Measurements from ENCODE around the gene SMARCAD1.
"Not testable (repeated sequence)": the region's sequence is repeated elsewhere in the genome, so short reads cannot be mapped to it uniquely, and the experiment has no call there.

The SMARCAD1 gene

DNA sequence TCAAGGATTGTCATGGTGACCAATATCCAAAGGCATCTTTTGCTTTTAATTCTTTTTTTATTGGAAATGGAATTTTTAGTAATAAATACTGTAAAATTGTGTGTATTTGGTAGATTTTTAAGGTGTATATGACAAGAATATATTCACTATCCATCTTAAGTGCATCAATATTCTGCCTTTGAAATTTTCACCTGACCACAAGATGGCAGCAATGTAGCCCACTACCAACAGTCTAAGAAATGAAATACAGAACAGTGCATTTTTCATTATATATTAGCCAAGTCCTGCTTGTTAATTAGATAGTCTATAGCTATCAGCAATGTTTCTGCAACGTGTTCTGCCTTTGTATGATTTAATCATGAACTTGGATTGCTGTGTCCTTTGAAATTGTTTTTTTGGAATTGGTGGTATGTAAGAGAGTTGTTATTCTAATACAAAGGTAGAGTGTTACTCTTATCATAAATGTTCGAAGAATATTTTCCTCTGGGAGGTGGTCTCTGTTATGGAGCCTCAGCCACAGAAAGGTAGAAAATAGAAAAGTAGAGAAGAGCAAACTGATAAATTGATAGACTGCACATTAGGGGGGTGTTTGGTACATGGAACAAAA lies 96.8 kb downstream of the SMARCAD1 start:
- peak; percentile 44 to 46 for DNase-seq

DNA sequence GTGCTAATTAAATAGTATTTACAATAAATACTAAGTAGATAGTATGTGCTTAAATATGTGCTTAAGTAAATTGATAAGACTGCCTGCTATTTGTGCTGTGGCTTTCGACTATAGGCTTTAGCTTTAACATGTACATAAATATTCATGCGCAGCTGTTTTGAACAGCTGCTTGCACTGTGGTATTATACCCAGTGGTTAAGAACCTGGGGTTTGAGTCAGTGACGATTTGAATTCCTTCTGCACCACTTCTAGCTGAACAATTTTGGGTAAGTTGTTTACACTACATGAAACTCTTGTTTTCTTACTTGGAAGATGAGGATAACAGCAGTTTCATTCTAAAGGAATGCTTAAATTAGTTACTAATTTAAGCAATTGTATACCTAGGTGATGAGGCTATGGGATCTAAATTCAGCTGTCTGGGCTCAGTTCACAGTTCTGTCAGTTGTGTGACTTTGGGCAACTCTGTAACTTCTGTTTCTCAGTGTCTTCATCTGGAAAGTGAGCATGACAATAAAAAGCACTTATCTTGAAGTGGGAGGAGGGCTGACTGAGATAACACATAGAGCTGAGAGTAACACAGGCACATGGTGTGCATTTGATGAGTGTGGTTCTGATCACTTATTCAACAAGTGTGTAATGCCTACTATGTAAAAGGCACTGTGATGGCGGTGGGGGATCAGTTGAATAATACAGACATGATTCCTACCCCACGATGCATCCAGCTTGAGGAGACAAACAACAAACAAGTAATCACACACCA lies 98.0 kb downstream of the SMARCAD1 start:
- DNase-seq = no peak

DNA sequence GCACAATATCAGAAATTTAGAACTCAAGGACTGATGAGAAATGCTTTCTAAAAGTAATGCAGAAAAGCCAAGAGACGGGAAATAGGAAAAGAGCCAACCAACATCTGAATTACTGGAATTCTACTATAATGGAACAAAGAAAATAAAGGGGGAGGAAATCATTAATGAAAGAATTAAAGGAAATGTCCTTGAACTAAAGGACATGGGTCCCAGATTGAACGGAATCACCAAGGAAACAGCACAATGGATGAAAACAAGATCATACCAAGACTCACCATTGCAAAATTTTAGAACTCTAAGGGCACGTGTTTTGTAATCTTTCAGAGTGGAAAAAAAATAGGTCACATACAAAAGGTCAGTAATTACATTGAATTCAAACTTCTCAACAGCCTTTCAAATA lies 99.0 kb downstream of the SMARCAD1 start:
- no peak for DNase-seq

DNA sequence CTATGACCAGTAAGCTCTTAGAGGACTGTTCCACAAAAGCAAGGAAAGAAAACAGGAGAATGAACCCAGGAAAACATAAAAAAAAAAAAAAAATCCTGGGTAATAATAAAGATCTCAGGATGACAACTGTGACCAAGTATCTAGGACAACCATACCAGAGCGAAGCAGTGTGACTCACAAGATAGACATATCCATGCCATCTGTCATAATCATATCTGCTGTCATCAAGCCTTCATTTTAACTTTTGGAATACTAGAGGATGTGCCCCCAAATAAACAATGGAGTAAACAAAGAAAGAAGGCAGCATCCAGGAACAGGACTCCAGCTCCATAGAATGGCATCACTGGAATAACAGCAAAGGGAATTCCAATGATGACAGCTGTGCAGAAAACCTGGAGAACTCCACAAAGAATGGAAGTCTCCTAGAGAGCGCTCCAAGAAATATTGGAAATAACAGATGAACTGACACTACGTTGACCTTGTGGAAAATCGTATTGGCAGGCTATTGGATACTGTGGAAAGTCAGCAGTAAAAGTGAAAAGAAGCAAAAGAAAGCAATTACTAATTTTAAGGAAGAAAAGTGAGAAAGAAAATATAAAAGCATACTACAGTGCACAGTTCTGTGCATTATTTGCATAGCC lies 99.7 kb downstream of the SMARCAD1 start:
- no peak for DNase-seq

DNA sequence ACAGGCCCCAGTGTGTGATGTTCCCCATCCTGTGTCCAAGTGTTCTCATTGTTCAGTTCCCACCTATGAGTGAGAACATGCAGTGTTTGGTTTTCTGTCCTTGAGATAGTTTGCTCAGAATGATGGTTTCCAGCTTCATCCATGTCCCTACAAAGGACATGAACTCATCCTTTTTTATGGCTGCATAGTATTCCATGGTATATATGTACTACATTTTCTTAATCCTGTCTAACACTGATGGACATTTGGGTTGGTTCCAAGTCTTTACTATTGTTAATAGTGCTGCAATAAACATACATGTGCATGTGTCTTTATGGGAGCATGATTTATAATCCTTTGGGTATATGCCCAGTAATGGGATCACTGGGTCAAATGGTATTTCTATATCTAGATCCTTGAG lies 112.3 kb downstream of the SMARCAD1 start:
- DNase-seq = not testable (repeated sequence)

DNA sequence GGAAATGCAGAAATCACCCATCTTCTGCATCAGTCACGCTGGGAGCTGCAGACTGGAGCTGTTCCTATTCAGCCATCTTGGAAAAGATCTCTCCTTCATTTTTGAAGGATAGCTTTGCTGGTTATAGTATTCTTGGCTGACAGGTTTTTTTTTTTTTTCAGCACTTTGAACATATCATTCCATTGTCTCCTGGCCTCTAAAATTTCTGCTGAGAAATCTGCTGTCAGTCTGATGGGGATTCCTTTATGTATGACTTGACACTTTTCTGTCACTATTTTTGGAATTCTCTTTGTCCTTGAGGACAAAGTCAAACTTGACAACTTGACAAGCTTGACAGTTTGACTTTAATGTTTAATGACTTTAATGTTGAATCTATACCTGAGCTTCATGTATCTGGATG lies 118.2 kb downstream of the SMARCAD1 start:
- no peak for DNase-seq

DNA sequence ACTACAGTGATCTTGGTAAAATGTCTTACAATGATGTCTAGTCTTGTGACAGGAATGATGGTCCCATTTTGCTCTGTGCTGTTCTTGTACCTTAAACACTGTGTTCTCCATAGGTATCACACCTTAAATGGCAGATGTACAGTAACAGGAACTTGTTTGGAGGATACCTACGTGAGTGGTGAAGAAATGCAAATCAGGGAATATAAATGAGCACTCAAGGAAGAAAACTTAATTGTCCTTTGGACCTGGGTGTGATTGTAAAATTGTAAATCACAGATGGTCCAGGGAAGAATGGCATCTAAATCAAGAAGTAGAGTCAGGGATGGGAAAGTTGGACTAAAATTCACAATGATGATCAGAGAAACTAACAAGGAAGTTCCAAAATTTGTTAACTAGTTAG lies 122.3 kb downstream of the SMARCAD1 start:
- DNase-seq = no peak

DNA sequence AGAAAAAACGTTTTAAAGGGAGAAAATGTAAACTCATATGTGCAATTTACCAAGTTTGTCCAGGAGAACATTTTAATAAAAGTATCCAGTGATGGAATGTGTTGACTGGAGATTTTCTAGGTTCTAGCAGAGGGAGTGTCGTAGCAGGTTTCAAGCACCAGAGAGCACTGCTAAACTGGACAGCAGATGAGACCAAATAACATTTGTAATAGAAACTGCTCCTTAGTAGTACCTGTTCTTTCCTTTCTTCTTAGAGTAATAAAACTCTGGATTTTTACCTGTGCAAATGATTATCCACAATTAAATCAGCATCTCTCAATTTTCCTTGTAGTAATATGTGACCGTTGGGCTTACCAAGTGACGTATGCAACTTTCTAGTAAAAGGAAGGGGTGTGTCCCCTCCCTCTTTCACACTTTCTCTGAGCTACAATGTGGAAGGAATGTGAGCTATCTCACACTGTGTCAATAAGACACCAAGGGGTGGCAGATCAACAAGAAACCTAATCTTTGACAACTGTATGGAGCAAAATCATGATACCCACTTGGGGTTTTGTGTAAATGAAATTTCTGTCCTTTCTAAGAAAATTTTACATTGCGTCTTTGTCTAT lies 125.4 kb downstream of the SMARCAD1 start:
- no peak for DNase-seq

DNA sequence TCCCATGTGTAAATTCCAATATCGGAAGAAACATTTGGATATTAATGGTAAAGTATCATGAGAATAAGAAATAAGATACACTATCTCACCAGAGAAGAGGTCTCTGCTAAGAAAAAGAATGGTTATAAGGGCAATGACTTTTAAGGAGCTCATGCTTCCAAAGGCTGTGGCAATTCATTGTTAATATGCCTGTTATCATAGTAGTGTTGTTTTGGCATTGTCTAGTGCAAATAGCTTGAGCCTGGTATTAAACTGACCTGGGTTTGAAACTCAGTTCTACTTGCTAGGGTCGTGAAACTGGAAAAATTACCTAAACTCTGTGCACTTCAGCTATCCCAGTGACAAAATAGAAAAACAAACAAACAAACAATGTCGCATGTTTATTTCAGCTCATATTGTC lies 126.2 kb downstream of the SMARCAD1 start:
- no peak for DNase-seq

DNA sequence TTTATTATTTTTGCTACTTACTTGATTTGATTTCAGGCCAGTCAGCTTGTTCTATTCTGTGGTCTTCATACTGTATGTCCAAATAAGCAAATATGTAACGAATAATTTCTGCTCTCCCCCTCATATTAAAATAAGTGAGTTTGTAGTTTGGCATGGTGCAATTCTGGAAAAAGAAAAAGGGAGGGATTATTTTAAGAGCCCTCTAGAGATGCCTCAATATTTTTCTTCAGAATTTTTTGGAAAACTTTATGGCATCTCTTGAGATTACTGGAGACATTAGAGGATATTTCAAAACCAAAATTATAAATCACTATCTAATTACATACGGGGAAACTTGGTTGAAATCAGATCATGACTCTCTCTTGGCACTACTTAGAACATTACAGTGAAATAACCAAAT lies 126.8 kb downstream of the SMARCAD1 start:
- DNase-seq = no peak

DNA sequence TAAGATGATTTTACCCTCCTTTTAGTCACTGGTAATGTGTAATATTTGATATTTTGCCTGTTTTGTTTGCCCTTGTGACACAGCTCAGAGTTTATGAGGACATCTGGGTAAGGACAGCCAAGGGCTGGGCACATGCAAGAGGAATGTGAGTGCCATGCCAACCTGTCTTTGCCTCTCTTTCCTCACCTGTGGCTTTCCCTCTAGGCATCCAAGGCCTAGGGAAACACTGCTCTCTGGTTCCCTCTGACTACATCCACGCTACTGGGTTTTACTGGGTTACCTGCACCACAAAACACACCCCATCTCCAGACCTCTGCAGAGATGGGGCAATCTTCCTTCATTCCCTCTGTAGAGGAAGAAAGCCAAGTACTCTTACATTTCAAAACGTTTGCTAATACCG lies 127.3 kb downstream of the SMARCAD1 start:
- DNase-seq = no peak

DNA sequence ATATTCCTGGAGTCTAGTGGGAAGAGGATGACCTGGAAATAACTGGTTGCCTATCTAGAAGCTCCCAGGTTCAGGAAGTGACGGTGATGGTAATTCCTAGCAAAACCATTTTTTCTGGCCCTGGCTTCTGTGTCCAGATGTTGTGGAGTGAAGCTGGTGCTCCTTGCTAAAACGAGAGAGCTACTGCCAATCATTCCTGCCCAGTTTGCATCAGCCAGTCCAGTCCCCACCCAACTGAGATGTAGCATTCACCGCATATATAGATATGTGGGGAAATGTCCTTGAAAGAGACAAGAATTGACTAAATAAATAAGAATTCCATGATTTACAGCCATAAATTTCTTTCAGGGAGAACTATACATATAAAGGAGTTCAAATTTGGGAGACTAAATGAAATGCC lies 128.6 kb downstream of the SMARCAD1 start:
- DNase-seq = no peak

DNA sequence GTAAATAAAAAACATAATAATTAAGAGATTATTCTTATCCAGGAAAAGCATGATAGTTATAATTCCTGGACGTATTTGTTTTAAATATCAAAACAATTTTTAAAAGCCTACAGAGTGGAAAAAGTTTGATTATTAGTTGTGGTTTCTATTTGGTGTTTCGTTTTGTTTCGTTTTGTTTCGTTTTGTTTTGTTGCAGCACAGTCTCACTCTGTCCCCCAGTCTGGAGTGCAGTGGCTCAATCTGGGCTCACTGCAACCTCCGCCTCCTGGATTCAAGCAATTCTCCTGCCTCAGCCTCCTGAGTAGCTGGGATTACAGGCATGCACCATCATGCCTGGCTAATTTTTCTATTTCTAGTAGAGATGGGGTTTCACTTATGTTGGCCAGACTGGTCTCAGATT lies 129.1 kb downstream of the SMARCAD1 start:
- DNase-seq = not testable (repeated sequence)

DNA sequence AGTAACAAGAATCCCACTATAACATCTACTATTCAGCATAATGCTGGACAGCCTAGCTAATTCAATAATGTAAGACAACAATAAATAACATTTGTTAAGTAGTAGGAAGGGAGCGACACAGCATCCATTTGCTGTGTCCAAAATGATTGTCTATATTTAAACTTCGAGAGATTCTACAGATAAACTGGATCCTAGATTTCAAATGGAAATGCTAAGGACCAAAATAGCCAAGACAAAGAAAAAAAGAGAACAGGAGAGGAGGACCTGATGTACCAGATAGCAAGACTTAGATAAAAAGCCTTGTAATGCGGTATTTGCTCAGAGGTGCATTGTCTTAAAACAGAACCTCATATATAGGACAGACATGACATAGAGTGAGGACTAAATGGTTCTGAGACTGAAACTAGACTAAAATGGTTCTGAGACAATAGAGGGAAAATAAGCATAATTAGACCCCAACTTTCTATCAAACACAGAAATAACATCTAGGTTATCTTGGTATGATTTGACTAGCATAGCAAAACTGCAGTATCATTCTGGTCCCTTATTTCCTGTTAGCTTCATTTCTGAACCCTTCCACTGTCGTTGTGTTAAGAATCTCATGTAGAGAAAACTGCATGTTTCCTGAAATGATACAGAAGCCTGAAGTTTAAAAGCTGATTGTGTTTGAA lies 131.2 kb downstream of the SMARCAD1 start:
- DNase-seq = peak in 1 of 2 experiments; percentile 12

DNA sequence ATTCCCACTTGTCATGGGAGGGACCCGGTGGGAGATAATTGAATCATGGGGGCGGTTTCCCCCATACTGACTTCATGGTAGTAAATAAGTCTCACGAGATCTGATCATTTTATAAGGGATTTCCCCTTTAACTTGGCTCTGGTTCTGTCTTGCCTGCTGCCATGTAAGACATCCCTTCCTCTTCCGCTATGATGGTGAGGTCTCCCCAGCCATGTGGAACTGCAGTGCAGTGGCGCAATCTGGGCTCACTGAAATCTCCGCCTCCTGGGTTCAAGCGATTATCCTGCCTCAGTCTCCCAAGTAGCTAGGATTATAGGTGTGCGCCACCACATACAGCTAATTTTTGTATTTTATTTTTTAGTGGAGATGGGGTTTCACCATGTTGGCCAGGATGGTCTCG lies 132.1 kb downstream of the SMARCAD1 start:
- peak; percentile 47 to 58 for DNase-seq
